Neural progenitor cell (in vitro differentiated cells): ENCODE measurements around the gene XPNPEP1. TPM values are rescaled to one million over a fixed set of nuclear protein-coding genes. Genes with fewer than 3 reads are reported as not detected.
A peak's percentile ranks its signal among the peaks of the same experiment; 100 is the strongest.

ENCODE experiments used
- DNase-seq: peaks from one replicate; pipeline ENCODE4 v3.0.0-alpha.2; 2016; ENCODE audit warnings: low spot score
- H2AFZ ChIP-seq: fragments of 200-600 bp; sonication (generic); replicated peaks from 2 replicates; pipeline ENCODE4 v1.6.1; 2016; ENCODE audit warnings: antibody characterized with exemption
- H3F3A ChIP-seq: fragments of 200-600 bp; sonication (generic); 2 replicates; pipeline ENCODE4 v1.6.1; 2016; ENCODE audit warnings: antibody characterized with exemption, low read depth
- H3K27ac ChIP-seq: fragments of 200-600 bp; sonication (generic); 2 replicates; pipeline ENCODE4 v1.5.1; 2016; ENCODE audit warnings: mild to moderate bottlenecking
- H3K27me3 ChIP-seq: fragments of 200-600 bp; sonication (generic); 2 replicates; pipeline ENCODE4 v1.6.1; 2016; ENCODE audit warnings: mild to moderate bottlenecking, moderate library complexity
- H3K36me3 ChIP-seq: fragments of 200-600 bp; sonication (generic); 2 replicates; pipeline ENCODE4 v1.5.1; 2016
- H3K4me1 ChIP-seq: fragments of 200-600 bp; sonication (generic); 2 replicates; pipeline ENCODE4 v1.6.1; 2016; ENCODE audit warnings: mixed run types
- H3K4me2 ChIP-seq: fragments of 200-600 bp; sonication (generic); 2 replicates; pipeline ENCODE4 v1.6.1; 2016
- H3K4me3 ChIP-seq: fragments of 200-600 bp; sonication (generic); 2 replicates; pipeline ENCODE4 v1.5.1; 2016
- H3K79me2 ChIP-seq: fragments of 200-600 bp; sonication (generic); 2 replicates; pipeline ENCODE4 v1.6.1; 2016; ENCODE audit warnings: low read depth
- H3K9ac ChIP-seq: fragments of 200-600 bp; sonication (generic); 2 replicates; pipeline ENCODE4 v1.6.1; 2016
- H3K9me3 ChIP-seq: fragments of 200-600 bp; sonication (generic); 2 replicates; pipeline ENCODE4 v1.5.1; 2016; ENCODE audit warnings: low read depth
- H4K20me1 ChIP-seq: fragments of 200-600 bp; sonication (generic); 2 replicates; pipeline ENCODE4 v1.6.1; 2016; ENCODE audit warnings: low read depth
- H3K27ac Mint-ChIP-seq: 3 replicates; pipeline ENCODE4 v1.8.0; 2021; ENCODE audit warnings: mixed read lengths
- H3K27me3 Mint-ChIP-seq: 2 replicates; pipeline ENCODE4 v1.8.0; 2022; ENCODE audit warnings: low read depth, mild to moderate bottlenecking, inconsistent platforms, moderate library complexity, mixed read lengths; ENCODE audit not compliant: insufficient read depth
- H3K36me3 Mint-ChIP-seq: 3 replicates; pipeline ENCODE4 v1.8.0; 2021; ENCODE audit warnings: mixed read lengths
- H3K4me1 Mint-ChIP-seq: 3 replicates; pipeline ENCODE4 v1.8.0; 2021; ENCODE audit warnings: mixed read lengths
- H3K4me3 Mint-ChIP-seq: 3 replicates; pipeline ENCODE4 v1.8.0; 2021; ENCODE audit warnings: mild to moderate bottlenecking, moderate library complexity, mixed read lengths
- H3K9me3 Mint-ChIP-seq: 3 replicates; pipeline ENCODE4 v1.8.0; 2020; ENCODE audit warnings: mixed read lengths
- CTCF ChIP-seq: fragments of 200-600 bp; sonication (generic); IDR thresholded peaks from 2 replicates; pipeline ENCODE4 v1.5.1; 2017; ENCODE audit warnings: antibody characterized with exemption, mild to moderate bottlenecking
- EZH2 ChIP-seq: fragments of 200-600 bp; sonication (generic); IDR thresholded peaks from 2 replicates; pipeline ENCODE4 v1.6.1; 2017; ENCODE audit warnings: antibody characterized with exemption, mild to moderate bottlenecking, moderate library complexity
- EZH2phosphoT487 ChIP-seq: fragments of 200-600 bp; sonication (generic); IDR thresholded peaks from 2 replicates; pipeline ENCODE4 v1.6.1; 2017; ENCODE audit warnings: antibody characterized with exemption
- total RNA-seq: library from RNA; depleted of rRNA; stranded (reverse); fragments of >200 nt; gene quantifications from 2 replicates; pipeline ENCODE4 v1.2.3, GENCODE V29; 2015; ENCODE audit warnings: low replicate concordance

XPNPEP1 gene
- total RNA-seq, 1 donor from 2014 or later, result 113 TPM

DNA sequence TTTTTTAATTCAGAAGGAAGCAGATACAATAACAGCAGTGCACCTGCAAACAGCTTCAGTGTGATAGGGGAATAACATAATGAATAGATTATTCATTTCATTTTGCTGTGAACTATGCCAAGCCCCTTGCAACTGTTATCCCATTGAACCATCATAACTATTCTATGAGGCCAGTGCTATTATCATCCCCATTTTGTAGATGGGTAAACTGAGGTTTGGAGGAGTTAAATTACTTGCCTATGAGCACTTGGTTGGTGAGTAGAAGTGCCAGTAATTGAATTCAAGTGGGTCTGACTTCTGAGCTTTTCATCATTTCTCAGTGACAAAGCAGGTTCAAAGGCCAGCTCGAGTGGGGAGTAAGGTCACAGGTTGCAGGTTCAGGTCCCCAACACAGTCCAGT lies 16.8 kb upstream of the XPNPEP1 start:
- H3K9me3 ChIP-seq, result no peaks in the 10 kb centered on the region
- Mint-ChIP-seq H3K4me3 (no peak overlapping the region), H3K9me3 (no peaks in the 10 kb centered on the region), H3K27ac (no peak overlapping the region), H3K36me3 (no peaks in the 10 kb centered on the region), H3K4me1 (peaks cover 32% of the 10 kb centered on the region), H3K27me3 (peaks cover 3% of the 10 kb centered on the region)
- H3K79me2 ChIP-seq, result no peaks in the 10 kb centered on the region
- no peak overlapping the region for H3K27ac ChIP-seq
- H3K9ac ChIP-seq, result no peak overlapping the region
- H3K4me3 ChIP-seq, result no peak overlapping the region
- no peaks in the 10 kb centered on the region for H3K27me3 ChIP-seq
- H2AFZ ChIP-seq, result no peak overlapping the region
- H3F3A ChIP-seq, result peaks cover 18% of the 10 kb centered on the region
- H3K4me2 ChIP-seq, result no peak overlapping the region
- no peak for TF ChIP-seq EZH2phosphoT487
- TF ChIP-seq EZH2, result no peak
- no peak for TF ChIP-seq CTCF
- H3K36me3 ChIP-seq, result no peaks in the 10 kb centered on the region
- no peak for DNase-seq
- H4K20me1 ChIP-seq, result no peaks in the 10 kb centered on the region
- peaks cover 24% of the 10 kb centered on the region for H3K4me1 ChIP-seq

GRCh38 chr10:109939315-109939961 lies 16.1 kb upstream of the XPNPEP1 start:
- Mint-ChIP-seq H3K36me3 (no peaks in the 10 kb centered on the region), H3K4me1 (peaks cover 38% of the 10 kb centered on the region), H3K9me3 (no peaks in the 10 kb centered on the region), H3K4me3 (no peak overlapping the region), H3K27me3 (peaks cover 3% of the 10 kb centered on the region), H3K27ac (no peak overlapping the region)
- DNase-seq, result no peak
- TF ChIP-seq EZH2phosphoT487 (no peak), EZH2 (no peak), CTCF (no peak)
- Histone ChIP-seq H3F3A (peaks cover 25% of the 10 kb centered on the region), H4K20me1 (no peaks in the 10 kb centered on the region), H3K79me2 (no peaks in the 10 kb centered on the region), H3K27ac (no peak overlapping the region), H3K36me3 (no peaks in the 10 kb centered on the region), H3K4me2 (no peak overlapping the region), H3K9me3 (no peaks in the 10 kb centered on the region), H2AFZ (no peak overlapping the region), H3K9ac (no peak overlapping the region), H3K27me3 (no peaks in the 10 kb centered on the region), H3K4me1 (peaks cover 31% of the 10 kb centered on the region), H3K4me3 (no peak overlapping the region)

DNA sequence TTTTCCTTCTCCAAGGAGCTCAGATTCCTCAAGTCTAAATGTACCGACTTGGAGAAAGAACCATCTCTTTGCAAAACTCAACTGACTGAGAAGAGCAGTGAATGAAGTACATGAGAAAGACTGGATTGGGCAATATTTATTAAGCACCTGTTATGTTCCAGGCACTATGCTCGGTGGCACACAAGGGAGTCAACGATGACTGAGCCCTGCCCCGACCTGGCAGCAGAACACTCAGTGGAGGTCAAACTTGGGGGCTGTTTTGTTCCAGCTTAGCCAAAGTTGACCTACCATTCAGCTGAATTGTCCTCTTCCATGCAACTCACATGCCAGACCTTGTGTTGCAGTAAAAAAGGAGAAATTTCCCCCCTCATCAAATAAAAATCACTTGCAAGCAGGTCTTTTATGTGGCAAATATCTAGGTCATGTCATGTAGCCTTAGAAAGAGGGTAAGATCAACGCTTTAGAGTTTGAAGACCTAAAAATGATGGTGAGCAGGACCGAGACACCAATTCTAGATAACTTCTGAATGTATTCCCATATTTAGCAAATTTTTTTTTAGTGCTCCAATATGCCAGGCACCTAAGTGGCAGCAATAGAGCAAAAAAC lies 14.3 kb upstream of the XPNPEP1 start:
- Histone ChIP-seq H3K27me3 (no peaks in the 10 kb centered on the region), H3K4me2 (no peak overlapping the region), H3K9ac (no peak overlapping the region), H3F3A (peaks cover 34% of the 10 kb centered on the region), H4K20me1 (no peaks in the 10 kb centered on the region), H3K9me3 (no peaks in the 10 kb centered on the region), H3K27ac (no peak overlapping the region), H2AFZ (no peak overlapping the region), H3K4me3 (no peak overlapping the region), H3K36me3 (no peaks in the 10 kb centered on the region), H3K79me2 (no peaks in the 10 kb centered on the region), H3K4me1 (peaks cover 39% of the 10 kb centered on the region)
- TF ChIP-seq EZH2phosphoT487 (no peak), CTCF (no peak), EZH2 (no peak)
- Mint-ChIP-seq H3K36me3 (no peaks in the 10 kb centered on the region), H3K4me3 (no peak overlapping the region), H3K27ac (peak overlapping the region; percentile 82), H3K4me1 (peaks cover 41% of the 10 kb centered on the region), H3K27me3 (peaks cover 6% of the 10 kb centered on the region), H3K9me3 (no peaks in the 10 kb centered on the region)
- no peak for DNase-seq
